Fibroblast of villous mesenchyme (primary cell): Measurements from ENCODE around the gene LRSAM1. TPM values are rescaled to one million over a fixed set of nuclear protein-coding genes. Genes with fewer than 3 reads are reported as not detected.

ENCODE experiments used
- DNase-seq: peaks from one replicate; pipeline ENCODE4 v3.0.0-alpha.2; 2010; ENCODE audit warnings: low read depth
- H3K4me3 ChIP-seq: 2 replicates; pipeline ENCODE4 v1.5.1; 2011; ENCODE audit warnings: low read depth, mild to moderate bottlenecking, low read length
- total RNA-seq: library from RNA; depleted of rRNA; stranded (reverse); fragments of >200 nt; gene quantifications from 2 replicates; pipeline ENCODE4 v1.2.3, GENCODE V29; 2012
- TF ChIP-seq, protein P1 (sequence below): IDR thresholded peaks from 2 replicates; pipeline ENCODE4 v1.5.1; 2012; ENCODE audit warnings: low read depth, mild to moderate bottlenecking, low read length; ENCODE audit not compliant: insufficient read depth

LRSAM1 gene
- total RNA-seq, 1 donor = 12.5 TPM

GRCh38 chr9:127494304-127494702 lies 43.0 kb downstream of the LRSAM1 start:
- no peak for DNase-seq
- TF ChIP-seq, protein P1, sequence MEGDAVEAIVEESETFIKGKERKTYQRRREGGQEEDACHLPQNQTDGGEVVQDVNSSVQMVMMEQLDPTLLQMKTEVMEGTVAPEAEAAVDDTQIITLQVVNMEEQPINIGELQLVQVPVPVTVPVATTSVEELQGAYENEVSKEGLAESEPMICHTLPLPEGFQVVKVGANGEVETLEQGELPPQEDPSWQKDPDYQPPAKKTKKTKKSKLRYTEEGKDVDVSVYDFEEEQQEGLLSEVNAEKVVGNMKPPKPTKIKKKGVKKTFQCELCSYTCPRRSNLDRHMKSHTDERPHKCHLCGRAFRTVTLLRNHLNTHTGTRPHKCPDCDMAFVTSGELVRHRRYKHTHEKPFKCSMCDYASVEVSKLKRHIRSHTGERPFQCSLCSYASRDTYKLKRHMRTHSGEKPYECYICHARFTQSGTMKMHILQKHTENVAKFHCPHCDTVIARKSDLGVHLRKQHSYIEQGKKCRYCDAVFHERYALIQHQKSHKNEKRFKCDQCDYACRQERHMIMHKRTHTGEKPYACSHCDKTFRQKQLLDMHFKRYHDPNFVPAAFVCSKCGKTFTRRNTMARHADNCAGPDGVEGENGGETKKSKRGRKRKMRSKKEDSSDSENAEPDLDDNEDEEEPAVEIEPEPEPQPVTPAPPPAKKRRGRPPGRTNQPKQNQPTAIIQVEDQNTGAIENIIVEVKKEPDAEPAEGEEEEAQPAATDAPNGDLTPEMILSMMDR = no peak
- H3K4me3 ChIP-seq = no peak overlapping the region

DNA sequence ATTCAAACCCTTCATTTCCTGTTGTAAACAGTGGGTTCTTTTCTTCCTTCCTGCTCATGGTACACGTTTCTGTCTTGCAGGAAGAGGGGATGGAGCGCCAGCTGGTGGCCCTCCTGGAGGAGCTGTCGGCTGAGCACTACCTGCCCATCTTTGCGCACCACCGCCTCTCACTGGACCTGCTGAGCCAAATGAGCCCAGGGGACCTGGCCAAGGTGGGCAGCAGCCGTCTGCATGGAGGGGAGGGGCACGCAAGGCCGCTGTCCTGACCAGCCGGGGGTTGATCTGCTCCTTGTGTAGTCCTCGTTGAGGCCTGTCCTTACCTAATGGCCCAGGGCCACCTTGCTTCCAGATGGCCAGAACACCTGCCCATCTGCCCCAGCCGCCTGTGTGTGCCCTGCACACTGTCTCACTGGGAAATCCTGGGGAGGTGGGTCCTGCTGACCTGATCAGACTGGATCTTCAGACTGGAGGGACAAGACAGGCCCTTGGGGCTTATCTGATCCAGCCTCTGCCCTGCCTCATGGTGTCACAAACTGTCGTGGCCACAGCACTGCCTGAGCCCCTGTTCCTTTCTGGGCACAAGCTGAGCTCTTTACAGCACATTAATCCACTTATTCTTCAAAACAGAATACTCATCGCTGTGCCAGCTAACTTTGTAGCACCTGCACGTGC lies 44.7 kb downstream of the LRSAM1 start:
- DNase-seq = no peak
- no peak overlapping the region for H3K4me3 ChIP-seq
- TF ChIP-seq, protein P1 = no peak

- TF ChIP-seq, protein P1 = no peak
- DNase-seq = no peak
- no peak overlapping the region for H3K4me3 ChIP-seq
Measured at GRCh38 chr9:127496974-127497373, 45.7 kb downstream of the LRSAM1 start.

DNA sequence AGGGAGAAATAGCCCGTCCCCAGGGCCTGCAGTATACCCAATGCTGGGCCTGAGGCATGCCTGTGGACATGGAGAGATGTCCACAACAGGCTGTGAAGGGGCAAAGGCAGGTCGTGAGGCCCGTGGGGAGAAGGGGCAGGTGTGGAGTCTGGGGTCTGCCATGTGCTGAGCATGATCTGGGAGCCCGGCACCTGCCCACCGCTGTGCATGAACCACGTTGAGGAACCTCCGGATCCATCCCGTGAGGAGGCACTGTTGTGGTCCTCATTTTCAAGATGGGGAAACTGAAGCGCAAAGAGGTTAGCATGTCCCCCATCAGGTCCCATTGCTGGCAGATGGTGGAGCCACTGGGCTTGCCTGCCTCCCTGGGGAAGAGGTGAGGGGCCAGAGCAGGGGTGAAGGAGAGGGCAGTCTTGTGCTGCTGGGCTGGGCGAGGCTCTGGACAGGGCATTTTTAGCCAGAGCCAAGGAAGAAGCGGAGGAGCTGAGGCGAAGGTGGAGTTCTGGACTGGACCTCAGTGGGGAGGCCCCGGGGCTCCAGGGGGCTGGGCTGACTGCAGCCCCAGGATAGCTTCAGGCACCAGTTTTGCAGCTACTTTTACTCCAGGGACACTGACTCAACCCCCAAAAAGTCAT lies 46.5 kb downstream of the LRSAM1 start:
- H3K4me3 ChIP-seq = no peak overlapping the region
- TF ChIP-seq, protein P1 = no peak
- DNase-seq = no peak

GRCh38 chr9:127498298-127498697 lies 47.0 kb downstream of the LRSAM1 start:
- TF ChIP-seq, protein P1 = no peak
- no peak for DNase-seq
- H3K4me3 ChIP-seq = no peak overlapping the region

DNA sequence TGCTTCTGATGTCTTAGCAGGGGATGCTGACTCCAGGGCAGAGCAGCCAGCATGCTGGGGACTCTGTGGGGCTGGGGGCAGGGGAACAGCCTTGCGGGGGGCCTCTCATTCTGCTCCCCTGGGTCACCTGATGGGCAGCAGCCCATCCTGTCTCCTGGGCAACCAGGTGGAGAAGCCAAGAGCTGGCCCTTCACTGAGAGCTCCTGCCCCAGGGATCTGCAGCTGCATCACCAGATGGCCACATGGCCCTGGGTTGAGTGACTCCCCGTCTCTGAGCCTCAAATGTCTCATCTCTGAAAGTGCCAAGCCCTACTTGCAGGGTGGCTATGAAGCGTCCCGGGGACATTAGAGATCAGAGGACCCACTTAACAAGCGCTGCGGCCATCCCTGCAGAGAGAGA lies 49.1 kb downstream of the LRSAM1 start:
- TF ChIP-seq, protein P1 = no peak
- no peak overlapping the region for H3K4me3 ChIP-seq
- no peak for DNase-seq

- no peak overlapping the region for H3K4me3 ChIP-seq
- no peak for DNase-seq
- TF ChIP-seq, protein P1 = no peak
Measured at GRCh38 chr9:127500862-127501261, 49.6 kb downstream of the LRSAM1 start.
